ENCODE data around the gene PREX1. TPM values are rescaled to one million over a fixed set of nuclear protein-coding genes. Genes with fewer than 3 reads are reported as not detected.

Gene PREX1
- total RNA-seq, 1 donor from 2014 or later = 44.0 TPM

DNA sequence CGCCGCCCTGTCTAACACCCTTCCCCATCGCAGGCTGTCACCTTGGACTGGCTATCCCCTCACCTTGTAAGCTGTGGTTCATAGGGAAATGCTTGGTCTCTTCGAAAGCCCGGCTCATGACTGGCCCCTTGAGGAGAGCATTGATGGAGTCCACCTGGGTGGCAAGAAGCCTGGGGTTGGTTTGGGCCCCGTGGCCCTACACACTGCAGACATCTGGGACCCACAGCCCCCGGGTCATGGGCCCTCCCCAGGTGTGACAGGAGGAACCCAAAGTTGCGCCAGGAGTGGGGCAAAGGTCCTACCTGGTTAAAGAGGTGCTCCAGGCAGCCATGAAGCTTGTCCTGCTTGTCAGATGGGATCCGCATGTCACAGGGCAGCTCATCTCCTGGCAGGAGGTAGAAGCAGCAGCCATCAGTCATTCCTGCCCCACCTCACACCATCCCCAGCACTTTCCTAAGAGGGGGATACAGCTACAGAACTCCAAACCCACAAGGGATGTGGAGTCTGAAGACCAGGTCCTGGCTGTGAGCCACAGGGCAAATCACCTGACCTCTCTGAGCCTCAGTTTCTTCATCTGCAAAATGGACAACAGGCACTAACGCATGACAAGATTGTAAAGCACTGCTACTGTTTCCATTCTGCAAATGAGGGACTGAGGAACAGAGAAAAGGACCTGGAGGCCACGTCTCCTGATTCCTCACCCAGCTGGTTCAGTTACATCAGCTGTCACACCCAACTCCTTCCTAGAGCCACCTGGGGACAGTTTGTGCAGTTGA is 185.5 kb downstream of the PREX1 start:
- DNase-seq (ENCODE audit: low spot score) = no peak

DNA sequence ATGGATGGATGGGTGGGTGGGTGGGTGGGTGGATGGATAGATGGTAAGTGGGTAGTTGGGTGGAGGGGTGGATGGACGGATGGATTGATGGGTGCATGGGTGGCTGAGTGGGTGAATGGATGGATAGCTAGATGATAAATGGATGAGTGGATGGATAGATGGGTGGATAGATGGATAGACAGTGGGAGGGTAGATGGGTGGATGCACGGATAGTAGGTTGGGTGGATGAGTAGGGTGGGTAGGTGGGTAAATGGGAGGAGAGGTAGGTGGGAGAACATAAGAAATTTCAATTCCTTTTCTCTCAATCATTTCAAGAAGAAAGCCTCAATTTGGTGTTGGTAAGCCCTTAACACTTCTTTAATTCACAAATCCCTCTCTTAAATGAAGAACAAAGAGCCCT is 186.9 kb downstream of the PREX1 start:
- no peak for DNase-seq (ENCODE audit: low spot score)

DNA sequence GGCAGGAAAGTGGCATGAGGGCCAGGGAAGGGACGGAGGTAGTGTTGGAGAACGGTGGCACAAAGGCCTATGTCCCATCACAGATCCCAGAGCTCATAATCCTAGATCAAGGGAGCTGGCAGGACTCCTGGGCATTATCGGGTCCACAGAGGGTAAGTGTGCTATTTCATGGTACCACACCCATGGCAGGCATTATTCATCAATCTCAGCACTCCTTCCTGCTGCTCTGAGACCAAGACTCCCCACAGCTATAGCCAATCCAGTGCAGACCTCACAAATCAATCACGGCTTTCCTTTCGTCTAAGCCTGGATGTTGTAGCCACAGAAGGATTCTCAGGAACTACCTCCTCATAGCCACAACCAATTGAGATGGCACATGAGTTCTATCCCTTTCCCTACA is 187.9 kb downstream of the PREX1 start:
- no peak for DNase-seq (ENCODE audit: low spot score)

DNA sequence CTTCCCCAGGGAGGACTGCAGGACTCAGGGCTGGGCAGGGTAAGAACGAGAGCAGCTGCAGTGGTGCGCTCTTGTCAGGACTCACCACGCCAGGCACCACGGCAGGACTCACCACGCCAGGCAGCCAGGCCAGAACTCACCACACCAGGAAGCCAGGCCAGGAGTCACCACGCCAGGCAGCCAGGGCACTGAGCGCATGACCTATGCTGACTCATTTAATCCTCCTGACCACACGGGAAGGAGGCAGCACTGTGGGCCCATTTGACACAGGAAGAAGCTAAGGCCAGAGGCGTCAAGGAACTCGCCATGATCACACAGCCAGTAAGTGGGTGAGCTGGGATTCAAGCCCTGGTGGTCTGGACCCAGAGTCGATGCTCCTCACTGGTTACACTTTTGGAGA is 189.3 kb downstream of the PREX1 start:
- no peak for DNase-seq (ENCODE audit: low spot score)

DNA sequence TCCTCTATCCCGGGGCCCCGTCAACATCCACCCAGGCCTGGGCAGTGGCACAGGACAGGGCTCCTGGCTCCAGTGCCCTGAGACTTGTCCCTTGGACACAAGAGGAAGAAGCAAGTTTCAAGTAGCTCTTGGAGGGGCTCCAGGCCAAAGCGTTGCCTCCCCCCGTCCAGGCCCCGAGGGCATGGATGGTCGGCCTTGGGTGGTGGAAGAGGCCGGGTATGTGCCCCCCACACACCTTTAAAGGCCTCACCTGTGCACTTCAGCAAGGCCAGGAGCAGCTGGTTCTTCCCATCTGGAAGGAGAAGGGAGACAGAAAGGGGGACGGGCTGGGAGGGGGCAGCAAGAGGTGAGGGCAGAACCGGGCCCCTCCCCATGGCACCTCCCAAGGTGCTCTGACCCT is 190.3 kb downstream of the PREX1 start:
- DNase-seq (ENCODE audit: low spot score) = no peak

DNA sequence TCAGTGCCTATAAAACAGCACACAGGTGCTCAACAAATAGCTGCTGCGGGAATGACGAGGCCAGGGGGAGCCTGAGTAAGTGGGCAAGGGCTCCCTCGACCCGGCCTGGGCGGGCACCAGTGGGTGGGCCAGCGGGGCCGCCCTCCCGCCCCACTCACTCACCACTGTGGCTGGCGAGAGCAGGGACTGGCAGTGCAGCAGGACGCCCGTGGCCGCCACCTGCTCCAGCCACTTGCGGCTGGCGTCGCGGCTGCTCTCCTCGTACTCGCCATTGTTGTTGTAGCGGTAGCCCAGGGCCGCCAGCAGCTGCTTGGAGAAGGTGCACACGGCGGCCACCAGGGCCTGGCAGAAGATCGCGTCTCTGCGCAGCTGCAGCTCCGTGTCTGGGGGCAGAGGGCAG is 191.5 kb downstream of the PREX1 start:
- DNase-seq (ENCODE audit: low spot score) = no peak

DNA sequence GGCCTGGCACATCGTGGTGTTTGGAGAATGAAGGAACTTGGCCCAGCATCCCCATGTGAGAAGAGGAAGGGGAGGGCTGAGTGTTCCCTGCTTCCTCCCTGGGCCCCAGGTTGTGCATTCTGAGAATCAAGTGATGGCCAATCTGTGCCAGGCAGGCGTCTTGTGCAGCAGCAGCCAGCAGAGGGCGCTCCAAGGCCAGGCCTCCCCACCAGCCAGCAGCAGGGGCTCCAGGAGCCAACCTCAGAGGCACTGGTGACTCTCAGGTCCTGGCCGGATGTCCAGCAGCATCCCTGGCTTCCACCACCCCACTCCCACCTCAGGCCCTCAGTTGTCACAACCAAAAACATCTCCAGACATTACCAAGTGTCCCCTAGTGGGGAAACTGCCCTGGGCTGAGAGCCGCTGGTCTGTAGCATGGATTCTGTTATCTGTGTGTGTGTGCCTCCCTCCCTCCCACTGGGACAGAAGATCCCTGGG is 192.0 kb downstream of the PREX1 start:
- DNase-seq (ENCODE audit: low spot score) = no peak

DNA sequence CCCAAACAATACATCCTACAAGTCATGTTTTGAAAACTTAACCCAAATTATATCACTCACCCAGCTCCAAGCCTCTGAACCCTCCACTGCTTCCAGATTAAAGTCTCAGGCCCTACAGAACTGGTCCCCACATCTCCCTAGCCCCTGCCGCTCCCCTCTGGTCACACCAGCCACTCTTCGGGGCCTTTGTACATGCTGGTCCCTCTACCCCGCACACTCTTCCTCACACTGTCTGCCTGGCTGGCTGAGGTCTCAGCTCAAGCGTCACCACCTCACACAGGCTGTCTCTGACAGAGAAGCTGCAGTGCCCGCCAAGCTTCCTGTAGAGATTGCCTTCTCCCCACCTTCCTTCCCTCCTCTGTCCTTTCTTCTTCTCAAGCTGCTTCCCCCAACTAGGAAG is 192.4 kb downstream of the PREX1 start:
- DNase-seq (ENCODE audit: low spot score) = no peak

DNA sequence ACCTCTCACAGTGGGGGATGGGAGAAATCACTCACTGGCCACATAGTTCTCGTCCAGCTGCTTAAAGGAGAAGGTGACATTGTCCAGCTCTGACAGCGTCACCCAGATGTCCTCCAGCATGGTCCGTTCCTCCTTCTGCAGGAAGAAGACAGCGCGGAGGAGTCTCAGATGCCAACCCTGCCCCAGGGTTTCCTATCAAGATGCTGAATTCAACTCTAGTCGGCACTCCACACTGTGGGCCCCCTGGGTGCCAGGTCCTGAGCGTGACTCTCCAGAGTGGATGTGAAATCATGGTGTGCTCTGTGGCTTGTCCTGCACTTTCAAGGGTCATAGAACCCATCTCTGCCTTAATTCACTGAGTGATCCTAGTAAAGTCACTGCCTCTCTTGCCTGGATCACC is 193.2 kb downstream of the PREX1 start:
- DNase-seq (ENCODE audit: low spot score) = no peak

DNA sequence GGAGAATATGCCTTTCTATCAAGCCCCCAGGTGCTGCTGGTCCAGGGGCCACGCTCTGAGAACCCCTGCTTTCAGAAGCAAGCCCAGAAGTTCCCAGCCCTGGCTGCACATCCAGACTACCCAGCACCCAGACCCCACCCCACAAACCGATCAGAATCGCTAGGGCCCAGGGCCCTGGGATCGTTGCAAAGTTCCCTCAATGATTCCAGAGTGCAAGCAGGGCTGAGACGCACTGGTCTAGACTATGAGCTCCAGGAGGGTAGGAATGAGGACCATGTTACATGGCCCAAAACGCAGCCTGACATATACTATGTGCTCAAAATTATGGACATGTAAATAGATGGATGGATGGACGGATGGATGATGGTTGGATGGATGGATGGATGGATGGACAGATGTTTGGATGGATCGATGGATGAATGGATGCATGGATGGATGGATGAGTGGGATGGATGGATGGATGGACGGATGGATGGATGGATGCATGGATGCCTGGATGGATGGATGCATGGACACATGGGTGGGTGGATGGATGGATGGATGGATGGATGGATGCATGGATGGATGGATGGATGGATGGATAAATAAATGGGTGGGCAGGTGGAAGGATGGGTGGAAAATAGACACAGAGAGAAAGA is 194.1 kb downstream of the PREX1 start:
- DNase-seq (ENCODE audit: low spot score) = no peak

DNA sequence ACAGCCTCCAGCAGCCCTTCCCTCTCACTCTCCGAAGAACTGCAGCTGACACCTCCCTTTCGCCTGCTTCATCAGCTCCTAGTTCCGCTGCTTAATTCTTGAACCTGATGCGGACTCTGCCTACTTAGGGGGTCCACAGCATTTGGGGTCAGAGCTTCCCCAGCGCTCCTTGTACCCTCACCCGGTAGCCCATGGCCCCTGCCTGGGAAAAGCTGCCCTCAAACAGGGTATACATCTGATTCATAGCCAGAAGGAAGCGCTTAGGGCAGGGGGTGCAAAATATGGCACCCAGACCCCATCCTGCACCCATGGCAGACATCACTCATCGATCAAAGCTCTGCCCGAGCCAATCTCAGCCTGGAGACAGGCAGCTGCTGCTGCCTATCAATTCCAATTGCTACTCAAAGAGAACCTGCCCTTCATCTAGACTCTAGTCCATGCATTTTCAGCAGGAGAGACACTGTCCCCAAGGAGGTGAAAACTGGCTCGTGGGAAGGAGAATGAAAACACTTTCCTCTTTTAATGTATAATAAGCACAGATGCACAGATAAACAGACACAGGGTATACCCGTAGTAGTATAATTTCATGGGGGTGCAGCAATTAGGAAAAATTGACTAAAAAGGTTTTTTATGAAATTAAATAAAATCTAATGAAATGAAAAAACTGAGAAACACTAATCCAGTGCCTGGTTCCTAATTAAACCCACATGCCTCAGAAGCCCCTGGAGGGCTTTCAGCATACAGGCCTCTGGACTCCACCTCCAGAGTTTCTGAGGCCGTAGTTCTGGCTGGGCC is 194.8 kb downstream of the PREX1 start:
- DNase-seq (ENCODE audit: low spot score) = no peak

DNA sequence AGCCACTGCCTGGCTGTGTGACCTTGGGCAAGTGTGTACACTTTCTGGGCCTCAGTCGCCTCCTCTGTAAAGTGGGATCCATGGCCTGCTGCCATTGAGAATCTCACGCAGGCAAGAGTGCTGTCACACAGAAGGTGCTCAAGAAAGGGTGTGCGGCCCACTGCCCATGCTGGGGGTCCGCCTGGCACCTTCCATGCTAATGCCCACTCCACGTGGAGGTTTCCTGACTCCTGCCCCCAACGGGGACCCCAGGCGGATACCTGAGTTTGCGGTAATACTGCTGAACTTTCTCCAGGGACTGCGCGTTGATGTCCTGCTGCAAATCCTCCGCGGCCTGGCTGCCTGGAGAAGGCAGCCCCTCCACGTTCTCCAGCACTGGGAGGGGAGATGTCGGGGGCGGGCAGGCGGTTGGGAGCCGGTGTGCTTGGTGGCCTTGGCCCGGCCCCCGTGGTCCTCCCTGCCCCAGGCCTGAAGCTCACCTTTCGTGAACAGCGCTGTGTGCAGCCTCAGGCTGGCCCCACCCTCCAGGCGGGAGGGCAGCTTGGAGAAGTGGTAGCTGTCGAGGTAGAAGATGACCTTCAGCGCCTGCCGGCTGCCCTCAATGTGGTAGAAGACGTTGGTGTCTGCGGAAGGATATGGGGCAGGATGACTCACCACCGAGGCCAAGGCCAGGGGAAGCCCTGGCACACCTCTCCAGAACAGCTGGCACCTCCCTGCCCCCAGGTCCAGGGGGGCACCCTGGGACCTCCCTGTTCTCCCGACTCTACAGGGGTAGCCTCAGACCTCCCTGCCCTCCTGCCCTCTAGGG is 195.6 kb downstream of the PREX1 start:
- no peak for DNase-seq (ENCODE audit: low spot score)

DNA sequence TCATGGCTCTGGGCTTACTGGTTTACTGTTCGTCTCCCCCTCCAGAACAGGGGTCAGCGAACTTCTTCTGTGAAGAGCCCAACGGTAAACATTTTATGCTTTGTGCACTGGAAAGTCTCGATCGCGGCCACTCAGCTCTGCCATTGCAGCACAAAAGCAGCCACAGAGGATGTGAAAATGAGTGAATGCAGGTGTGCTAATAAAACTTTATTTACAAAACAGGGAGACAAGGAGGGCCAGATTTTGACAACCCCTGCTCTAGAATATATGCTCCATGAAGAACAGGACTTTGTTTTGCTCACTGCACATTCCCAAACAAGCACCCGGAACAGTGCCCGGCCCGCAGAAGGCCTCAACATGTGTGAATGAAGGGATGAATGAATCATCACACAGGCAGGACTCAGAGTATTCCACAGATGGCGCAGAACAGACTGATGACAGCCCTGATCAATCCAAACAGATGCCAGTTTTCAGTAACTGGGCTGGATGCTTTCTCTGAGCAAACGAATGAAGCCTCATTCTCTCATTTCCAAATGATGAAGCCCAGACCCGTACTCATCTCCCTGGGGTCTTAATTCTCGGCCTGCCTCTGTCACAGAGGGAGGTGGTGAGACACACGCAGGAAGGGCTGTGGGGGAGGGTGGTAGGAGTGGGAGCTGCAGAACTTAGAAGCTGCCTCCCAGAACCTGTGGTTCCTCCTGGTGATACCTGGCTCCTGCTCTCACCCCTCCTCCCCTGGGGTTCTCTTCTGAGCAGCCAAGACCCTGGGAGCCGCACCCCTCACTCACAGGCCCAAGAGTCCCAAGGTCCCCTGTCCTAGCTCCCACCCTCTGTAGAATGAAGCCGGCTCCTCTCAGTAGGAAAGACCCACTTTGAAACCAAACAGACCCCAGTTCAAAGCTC is 196.4 kb downstream of the PREX1 start:
- DNase-seq (ENCODE audit: low spot score) = no peak

DNA sequence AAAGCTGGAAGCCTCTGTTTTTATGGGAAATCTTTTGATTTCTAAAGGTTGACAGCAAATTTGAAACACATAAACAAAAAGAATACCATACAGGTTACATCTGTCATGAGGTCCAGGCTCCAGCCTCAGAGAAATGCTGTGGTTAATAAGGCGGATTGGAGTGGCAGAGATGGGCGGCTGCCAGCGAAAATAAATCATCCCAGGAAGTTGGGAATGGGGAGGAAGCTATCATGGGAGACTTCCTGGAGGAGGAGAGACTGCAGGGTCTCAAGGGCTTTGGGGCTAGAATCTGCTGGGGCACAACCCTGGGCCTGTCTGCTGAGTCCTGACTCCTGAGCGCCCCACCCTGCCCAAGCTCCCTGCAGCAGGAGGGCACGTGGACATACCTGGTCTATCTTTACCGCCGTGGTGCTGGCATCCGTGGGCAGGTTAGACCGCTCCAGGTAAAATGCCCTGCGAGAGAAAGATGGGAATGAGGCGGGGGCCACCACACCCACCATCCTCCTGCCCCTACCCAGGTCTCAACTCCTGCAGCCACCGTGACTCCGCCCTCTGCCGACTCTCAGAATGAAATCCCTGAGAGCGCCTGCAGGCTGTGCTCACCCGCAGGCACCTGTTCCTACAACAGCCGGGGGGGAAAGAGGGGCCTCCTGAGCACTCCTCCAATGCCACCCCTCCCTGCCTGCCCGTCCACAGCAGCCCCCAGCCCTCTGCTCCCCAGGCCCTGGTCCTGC is 197.3 kb downstream of the PREX1 start:
- DNase-seq (ENCODE audit: low spot score) = no peak

DNA sequence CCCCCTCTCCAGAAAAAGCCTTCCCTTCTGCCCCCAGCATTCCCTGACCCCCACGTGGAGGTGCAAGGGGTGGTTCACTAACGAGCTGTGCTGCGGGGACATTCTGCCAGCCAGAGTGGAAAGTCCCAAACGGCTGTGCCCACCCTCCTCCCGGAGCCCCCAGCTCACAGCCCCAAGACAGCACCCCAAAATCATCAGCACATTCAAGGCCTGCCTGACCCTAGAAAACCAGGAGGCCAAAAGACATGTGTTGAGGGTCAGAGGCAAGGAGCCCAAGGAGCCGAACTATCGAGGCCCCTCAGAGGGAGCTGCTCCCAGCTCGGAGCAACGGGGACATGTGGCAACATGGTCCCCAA is 197.9 kb downstream of the PREX1 start:
- no peak for DNase-seq (ENCODE audit: low spot score)

DNA sequence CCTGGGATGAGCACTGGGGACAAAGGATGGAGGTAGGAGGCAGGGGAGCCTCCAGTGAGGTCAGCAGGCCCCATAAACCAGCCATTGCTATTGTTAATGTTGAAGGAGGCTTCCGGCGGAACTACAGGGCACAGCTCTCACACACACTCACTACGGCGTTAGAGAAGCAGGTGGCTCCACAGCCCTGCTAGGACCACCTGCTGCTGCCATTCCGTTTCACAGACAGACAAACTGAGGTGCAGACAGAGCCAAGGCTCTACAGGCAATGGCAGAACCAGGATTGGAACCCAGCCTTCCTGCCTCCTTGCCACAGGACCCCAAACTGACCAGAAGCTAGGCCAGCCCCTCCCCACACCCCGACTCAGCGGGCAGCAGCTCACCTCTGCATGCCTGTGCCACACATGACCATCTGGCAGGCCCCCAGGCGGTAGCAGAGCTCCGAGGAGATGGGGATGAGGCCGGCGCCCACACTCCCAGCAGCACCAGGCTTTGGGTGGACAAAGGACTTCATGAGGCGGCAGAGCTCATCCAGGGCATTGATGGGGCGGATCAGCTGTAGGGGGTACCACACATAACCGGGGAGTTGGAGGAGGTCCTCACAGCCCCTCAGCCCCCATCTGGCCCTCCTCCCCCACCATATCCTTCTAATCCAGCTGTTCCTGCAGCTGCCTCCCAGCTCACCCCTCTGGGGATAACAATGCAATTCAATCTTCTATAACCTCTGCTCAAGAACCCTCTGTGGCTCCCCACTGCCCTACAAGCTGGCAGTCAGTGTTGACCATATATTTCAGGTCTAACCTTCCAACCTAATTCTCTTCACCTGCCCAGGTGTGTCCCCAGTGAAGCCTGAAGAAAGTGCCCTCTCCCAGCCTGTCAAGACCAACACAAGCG is 198.5 kb downstream of the PREX1 start:
- DNase-seq (ENCODE audit: low spot score) = no peak

DNA sequence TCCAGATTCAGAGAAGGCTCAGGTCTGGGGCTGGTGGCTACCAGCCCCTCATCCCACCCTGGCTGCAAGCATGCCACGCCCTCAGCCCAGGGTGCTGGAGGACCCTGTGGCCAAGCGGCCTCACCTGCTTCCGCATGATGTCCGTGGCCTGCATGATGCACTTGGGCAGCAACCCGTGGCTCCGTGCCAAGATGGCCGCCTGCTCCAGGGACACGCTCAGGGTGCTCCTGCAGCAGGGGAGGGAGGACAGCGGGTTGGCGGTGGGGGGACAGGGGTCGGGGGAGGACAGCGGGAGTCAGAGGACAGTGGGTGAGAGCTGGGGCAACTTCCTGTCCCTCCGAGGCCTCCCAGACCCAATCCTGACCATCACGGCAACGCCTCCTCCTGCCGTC is 200.1 kb downstream of the PREX1 start:
- DNase-seq (ENCODE audit: low spot score) = no peak

DNA sequence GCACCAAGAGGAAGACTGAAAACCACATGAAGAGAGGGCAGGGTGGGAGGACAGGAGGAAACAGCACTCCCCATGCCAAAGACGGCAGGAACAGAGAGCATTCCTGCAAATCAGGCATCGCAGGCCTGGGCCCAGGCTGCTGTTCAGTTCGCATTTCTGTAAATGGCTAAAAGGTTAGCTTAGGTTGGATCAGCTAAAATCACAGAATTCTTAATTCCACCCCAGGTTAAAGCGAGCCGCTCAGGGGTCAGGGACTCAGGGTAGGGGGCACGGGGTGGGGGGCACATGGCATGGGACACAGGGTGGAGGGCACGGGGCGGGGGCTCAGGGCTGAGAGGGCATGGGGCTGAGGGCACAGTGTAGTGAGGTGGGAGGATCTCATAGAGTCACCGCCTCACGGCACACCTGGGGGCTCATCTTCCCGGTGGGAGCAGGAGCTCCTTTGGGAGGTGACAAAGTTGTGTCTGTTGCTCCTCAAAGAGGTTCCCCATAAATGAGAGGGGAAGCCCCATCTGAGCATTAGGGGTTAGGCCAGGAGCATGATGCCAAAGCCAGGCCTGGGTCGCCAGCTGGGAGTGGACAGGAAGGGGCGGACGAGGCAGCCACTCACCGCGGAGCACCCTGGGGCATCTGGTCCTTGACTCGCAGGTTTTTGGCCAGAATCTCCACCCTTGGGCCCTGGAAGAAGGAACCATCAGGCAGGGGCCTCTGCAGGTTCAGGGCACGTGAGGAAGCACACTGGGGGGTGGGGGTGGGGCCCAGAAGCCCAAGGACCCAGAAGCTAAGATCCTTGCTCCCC is 200.7 kb downstream of the PREX1 start:
- no peak for DNase-seq (ENCODE audit: low spot score)
